ENCODE results near the gene TMEM270.
A peak's percentile ranks its signal among the peaks of the same experiment; 100 is the strongest.

The TMEM270 gene

GRCh38 chr7:73888959-73889358 lies 28.0 kb downstream of the TMEM270 start:
- DNase-seq: no peak

GRCh38 chr7:73890555-73891147 lies 29.7 kb downstream of the TMEM270 start:
- no peak for DNase-seq

GRCh38 chr7:73891178-73891885 lies 30.4 kb downstream of the TMEM270 start:
- DNase-seq: no peak

GRCh38 chr7:73892003-73892999 lies 31.3 kb downstream of the TMEM270 start:
- DNase-seq: peak; percentile 80

- DNase-seq: no peak
These were observed 32.6 kb downstream of the TMEM270 start for GRCh38 chr7:73893342-73894101.

- no peak for DNase-seq
These were observed 33.2 kb downstream of the TMEM270 start for GRCh38 chr7:73894166-73894565.

GRCh38 chr7:73894733-73895551 lies 34.0 kb downstream of the TMEM270 start:
- DNase-seq: peak; percentile 99

- no peak for DNase-seq
These were observed 34.7 kb downstream of the TMEM270 start for GRCh38 chr7:73895626-73896025.

- no peak for DNase-seq
These were observed 35.5 kb downstream of the TMEM270 start for GRCh38 chr7:73896454-73896853.

GRCh38 chr7:73899731-73900142 lies 38.8 kb downstream of the TMEM270 start:
- peak; percentile 96 for DNase-seq

- DNase-seq: peak; percentile 31
These were observed 39.3 kb downstream of the TMEM270 start for GRCh38 chr7:73900286-73900685.

- no peak for DNase-seq
These were observed 40.4 kb downstream of the TMEM270 start for GRCh38 chr7:73901231-73901822.

- no peak for DNase-seq
These were observed 41.1 kb downstream of the TMEM270 start for GRCh38 chr7:73901823-73902597.

- no peak for DNase-seq
These were observed 42.6 kb downstream of the TMEM270 start for GRCh38 chr7:73903321-73904218.

- DNase-seq: peak; percentile 41
These were observed 43.5 kb downstream of the TMEM270 start for GRCh38 chr7:73904219-73905137.

GRCh38 chr7:73905360-73905759 lies 44.4 kb downstream of the TMEM270 start:
- DNase-seq: no peak

GRCh38 chr7:73906874-73907273 lies 45.9 kb downstream of the TMEM270 start:
- DNase-seq: no peak

- DNase-seq: no peak
These were observed 46.7 kb downstream of the TMEM270 start for GRCh38 chr7:73907554-73908122.
